Esophagus (tissue), 2 donors: ENCODE data around the gene COL4A1. TPM values are rescaled to one million over a fixed set of nuclear protein-coding genes. Genes with fewer than 3 reads are reported as not detected.

ENCODE experiments used
- H3K27ac ChIP-seq, 2 donors: one replicate each; pipeline ENCODE4 v1.5.1; 2013; ENCODE audit warnings: low read depth in 2 of 2, mild to moderate bottlenecking in 2 of 2, inconsistent platforms in 1 of 2, low read length in 1 of 2, moderate library complexity in 1 of 2
- H3K27me3 ChIP-seq, 2 donors: one replicate each; pipeline ENCODE4 v1.6.1; 2013; ENCODE audit warnings: low read length in 2 of 2, control low read depth in 1 of 2, mild to moderate bottlenecking in 1 of 2; ENCODE audit not compliant: insufficient read depth in 2 of 2, control insufficient read depth in 1 of 2
- H3K36me3 ChIP-seq, 2 donors: one replicate each; pipeline ENCODE4 v1.6.1; 2013; ENCODE audit warnings: low read length in 1 of 2; ENCODE audit not compliant: control insufficient read depth in 2 of 2, insufficient read depth in 2 of 2
- H3K4me1 ChIP-seq, 2 donors: one replicate each; pipeline ENCODE4 v1.6.1; 2013; ENCODE audit warnings: low read length in 1 of 2; ENCODE audit not compliant: control insufficient read depth in 2 of 2, insufficient read depth in 2 of 2
- H3K4me3 ChIP-seq, 2 donors: one replicate each; pipeline ENCODE4 v1.5.1; 2013; ENCODE audit warnings: low read length in 2 of 2, mild to moderate bottlenecking in 2 of 2, low read depth in 1 of 2, moderate library complexity in 1 of 2
- H3K9me3 ChIP-seq, 2 donors: one replicate each; pipeline ENCODE4 v1.6.1; 2013; ENCODE audit warnings: mild to moderate bottlenecking in 2 of 2, low read depth in 1 of 2, low read length in 1 of 2, moderate library complexity in 1 of 2; ENCODE audit not compliant: control insufficient read depth in 2 of 2, insufficient read depth in 1 of 2
- WGBS, 2 donors: extraction: QIAGEN DNeasy Blood & Tissue Kit; methylation state at CpG; one replicate each; pipeline ENCODE4 v1.1.7; 2013; 5-methylcytosine and 5-hydroxymethylcytosine counted together
- polyA plus RNA-seq, 2 donors: library from polyadenylated mRNA; stranded (reverse); fragments of 200-250 nt; gene quantifications; one replicate each; pipeline ENCODE4 v1.2.3, GENCODE V29; 2013
- donor health status: healthy with polysubstance abuse.
- donor health status: Bipolar disorder and iron deficiency.

COL4A1 gene
- polyA plus RNA-seq, 2 donors, result 10.4 to 23.7 TPM

- no peaks in the 10 kb centered on the region for H3K27me3 ChIP-seq
- no peaks in the 10 kb centered on the region for H3K9me3 ChIP-seq
- H3K4me1 ChIP-seq, result peaks cover 2 to 5% of the 10 kb centered on the region in 2 donors
- H3K27ac ChIP-seq, result peak overlapping the region in 1 of 2 donors; percentile 22
- no peaks in the 10 kb centered on the region for H3K36me3 ChIP-seq
- no peak overlapping the region for H3K4me3 ChIP-seq
- 62 to 63% methylated on average over 6 of the region's 6 CpGs for WGBS, 2 donors
These were observed 47.3 kb downstream of the COL4A1 start for GRCh38 chr13:110259651-110260050.

- H3K36me3 ChIP-seq, result no peaks in the 10 kb centered on the region
- peaks cover 2 to 5% of the 10 kb centered on the region in 2 donors for H3K4me1 ChIP-seq
- H3K27me3 ChIP-seq, result no peaks in the 10 kb centered on the region
- no peak overlapping the region for H3K4me3 ChIP-seq
- no peak overlapping the region for H3K27ac ChIP-seq
- WGBS, 2 donors, result 72 to 75% methylated on average over 12 of the region's 12 CpGs
- H3K9me3 ChIP-seq, result no peaks in the 10 kb centered on the region
These were observed 47.9 kb downstream of the COL4A1 start for GRCh38 chr13:110258876-110259631.

GRCh38 chr13:110257408-110257807 is 49.5 kb downstream of the COL4A1 start:
- Histone ChIP-seq H3K9me3 (no peaks in the 10 kb centered on the region), H3K36me3 (no peaks in the 10 kb centered on the region), H3K4me3 (no peak overlapping the region), H3K27ac (no peak overlapping the region), H3K4me1 (peaks cover 2 to 5% of the 10 kb centered on the region in 2 donors), H3K27me3 (no peaks in the 10 kb centered on the region)
- WGBS, 2 donors, result 88 to 94% methylated on average over 3 of the region's 3 CpGs

- Histone ChIP-seq H3K27ac (peak overlapping the region; percentile 40 to 52), H3K9me3 (no peaks in the 10 kb centered on the region), H3K27me3 (no peaks in the 10 kb centered on the region), H3K4me3 (no peak overlapping the region), H3K4me1 (peaks cover 2 to 5% of the 10 kb centered on the region in 2 donors), H3K36me3 (no peaks in the 10 kb centered on the region)
- whole genome bisulfite sequencing, 2 donors, result 69 to 72% methylated on average over 18 of the region's 18 CpGs
These were observed 50.6 kb downstream of the COL4A1 start for GRCh38 chr13:110256126-110256905.

GRCh38 chr13:110254751-110255553 is 52.0 kb downstream of the COL4A1 start:
- WGBS, 2 donors, result 75 to 77% methylated on average over 9 of the region's 9 CpGs
- Histone ChIP-seq H3K36me3 (no peaks in the 10 kb centered on the region), H3K4me1 (peaks cover 2 to 5% of the 10 kb centered on the region in 2 donors), H3K9me3 (no peaks in the 10 kb centered on the region), H3K27ac (peak overlapping the region; percentile 68 to 76), H3K27me3 (no peaks in the 10 kb centered on the region), H3K4me3 (no peak overlapping the region)

- Histone ChIP-seq H3K36me3 (no peaks in the 10 kb centered on the region), H3K4me1 (peaks cover 0 to 5% of the 10 kb centered on the region in 2 donors), H3K4me3 (no peak overlapping the region), H3K27ac (peak overlapping the region; percentile 34 to 70), H3K9me3 (no peaks in the 10 kb centered on the region), H3K27me3 (no peaks in the 10 kb centered on the region)
- WGBS, 2 donors, result 69 to 73% methylated on average over 7 of the region's 7 CpGs
These were observed 52.7 kb downstream of the COL4A1 start for GRCh38 chr13:110254151-110254679.

- H3K4me3 ChIP-seq, result no peak overlapping the region
- peak overlapping the region; percentile 71 to 73 for H3K27ac ChIP-seq
- 60 to 81% methylated on average over 12 of the region's 12 CpGs for WGBS, 2 donors
- H3K36me3 ChIP-seq, result no peaks in the 10 kb centered on the region
- H3K9me3 ChIP-seq, result no peaks in the 10 kb centered on the region
- H3K27me3 ChIP-seq, result no peaks in the 10 kb centered on the region
- H3K4me1 ChIP-seq, result peaks cover 0 to 3% of the 10 kb centered on the region in 2 donors
These were observed 55.7 kb downstream of the COL4A1 start for GRCh38 chr13:110251193-110251819.

- peaks cover 0 to 2% of the 10 kb centered on the region in 2 donors for H3K4me1 ChIP-seq
- H3K4me3 ChIP-seq, result no peak overlapping the region
- no peaks in the 10 kb centered on the region for H3K9me3 ChIP-seq
- H3K27me3 ChIP-seq, result no peaks in the 10 kb centered on the region
- H3K27ac ChIP-seq, result peak overlapping the region; percentile 73 to 83
- 53 to 59% methylated on average over 10 of the region's 10 CpGs for WGBS, 2 donors
- no peaks in the 10 kb centered on the region for H3K36me3 ChIP-seq
These were observed 56.6 kb downstream of the COL4A1 start for GRCh38 chr13:110250258-110250891.
